ENCODE results near the gene SLC34A1. TPM values are rescaled to one million over a fixed set of nuclear protein-coding genes. Genes with fewer than 3 reads are reported as not detected.
A peak's percentile ranks its signal among the peaks of the same experiment; 100 is the strongest.
"Not testable (repeated sequence)": the region's sequence is repeated elsewhere in the genome, so short reads cannot be mapped to it uniquely, and the experiment has no call there.

SLC34A1 gene
- total RNA-seq, 1 donor from 2014 or later = not detected

GRCh38 chr5:177367323-177367848 is 16.8 kb upstream of the SLC34A1 start:
- no peak for DNase-seq (ENCODE audit: low spot score in 2 of 2)
- FAIRE-seq = no peak

GRCh38 chr5:177367981-177368868 is 16.0 kb upstream of the SLC34A1 start:
- no peak for FAIRE-seq

GRCh38 chr5:177368869-177369644 is 15.2 kb upstream of the SLC34A1 start:
- DNase-seq (ENCODE audit: low spot score in 2 of 2) (no peak), FAIRE-seq (no peak)

More at GRCh38 chr5:177367981-177368868, 16.0 kb upstream of the SLC34A1 start:
- no peak for DNase-seq (ENCODE audit: low spot score in 2 of 2)

GRCh38 chr5:177369645-177370440 is 14.4 kb upstream of the SLC34A1 start:
- FAIRE-seq (no peak), DNase-seq (ENCODE audit: low spot score in 2 of 2) (no peak)

GRCh38 chr5:177370488-177371119 is 13.6 kb upstream of the SLC34A1 start:
- FAIRE-seq (no peak), DNase-seq (ENCODE audit: low spot score in 2 of 2) (peak; percentile 54 to 77)

- no peak for FAIRE-seq
Measured at GRCh38 chr5:177371120-177372033, 12.9 kb upstream of the SLC34A1 start.

GRCh38 chr5:177372034-177372896 is 12.0 kb upstream of the SLC34A1 start:
- FAIRE-seq = no peak
- no peak for DNase-seq (ENCODE audit: low spot score in 2 of 2)

More at GRCh38 chr5:177371120-177372033, 12.9 kb upstream of the SLC34A1 start:
- no peak for DNase-seq (ENCODE audit: low spot score in 2 of 2)

- no peak for DNase-seq (ENCODE audit: low spot score in 2 of 2)
- FAIRE-seq = no peak
Measured at GRCh38 chr5:177372910-177373309, 11.3 kb upstream of the SLC34A1 start.

- DNase-seq (ENCODE audit: low spot score in 2 of 2) = no peak
- FAIRE-seq = no peak
Measured at GRCh38 chr5:177373806-177374205, 10.4 kb upstream of the SLC34A1 start.

- DNase-seq (ENCODE audit: low spot score in 2 of 2) (no peak), FAIRE-seq (no peak)
Measured at GRCh38 chr5:177374211-177374610, 10.0 kb upstream of the SLC34A1 start.

GRCh38 chr5:177375516-177375915 is 8.7 kb upstream of the SLC34A1 start:
- not testable (repeated sequence) for FAIRE-seq; DNase-seq (ENCODE audit: low spot score in 2 of 2)

GRCh38 chr5:177376107-177376506 is 8.1 kb upstream of the SLC34A1 start:
- FAIRE-seq (no peak), DNase-seq (ENCODE audit: low spot score in 2 of 2) (no peak)

- DNase-seq (ENCODE audit: low spot score in 2 of 2) = no peak
- no peak for FAIRE-seq
Measured at GRCh38 chr5:177377851-177378776, 6.1 kb upstream of the SLC34A1 start.

- FAIRE-seq = no peak
- DNase-seq (ENCODE audit: low spot score in 2 of 2) = no peak
Measured at GRCh38 chr5:177378884-177379883, 5.0 kb upstream of the SLC34A1 start.

GRCh38 chr5:177380805-177381126 is 3.5 kb upstream of the SLC34A1 start:
- no peak for FAIRE-seq

More at GRCh38 chr5:177380805-177381126, 3.5 kb upstream of the SLC34A1 start:
- no peak for DNase-seq (ENCODE audit: low spot score in 2 of 2)
